ENCODE data around the gene EFCAB12.

EFCAB12 gene

GRCh38 chr3:129428376-129429079 is at the start of gene EFCAB12:
Gene EFCAB12, minus strand, starts transcription at chr3:129428636. Its CDS starts 148 bp downstream, at chr3:129428488.
- peak; percentile 95 for DNase-seq (ENCODE audit: low spot score)

GRCh38 chr3:129476586-129476985 is 48.1 kb upstream of the EFCAB12 start:
- no peak for DNase-seq (ENCODE audit: low spot score)

- no peak for DNase-seq (ENCODE audit: low spot score)
Measured at GRCh38 chr3:129475863-129476262, 47.4 kb upstream of the EFCAB12 start.

- DNase-seq (ENCODE audit: low spot score): no peak
Measured at GRCh38 chr3:129474984-129475804, 46.8 kb upstream of the EFCAB12 start.

- no peak for DNase-seq (ENCODE audit: low spot score)
Measured at GRCh38 chr3:129473769-129474152, 45.3 kb upstream of the EFCAB12 start.

DNA sequence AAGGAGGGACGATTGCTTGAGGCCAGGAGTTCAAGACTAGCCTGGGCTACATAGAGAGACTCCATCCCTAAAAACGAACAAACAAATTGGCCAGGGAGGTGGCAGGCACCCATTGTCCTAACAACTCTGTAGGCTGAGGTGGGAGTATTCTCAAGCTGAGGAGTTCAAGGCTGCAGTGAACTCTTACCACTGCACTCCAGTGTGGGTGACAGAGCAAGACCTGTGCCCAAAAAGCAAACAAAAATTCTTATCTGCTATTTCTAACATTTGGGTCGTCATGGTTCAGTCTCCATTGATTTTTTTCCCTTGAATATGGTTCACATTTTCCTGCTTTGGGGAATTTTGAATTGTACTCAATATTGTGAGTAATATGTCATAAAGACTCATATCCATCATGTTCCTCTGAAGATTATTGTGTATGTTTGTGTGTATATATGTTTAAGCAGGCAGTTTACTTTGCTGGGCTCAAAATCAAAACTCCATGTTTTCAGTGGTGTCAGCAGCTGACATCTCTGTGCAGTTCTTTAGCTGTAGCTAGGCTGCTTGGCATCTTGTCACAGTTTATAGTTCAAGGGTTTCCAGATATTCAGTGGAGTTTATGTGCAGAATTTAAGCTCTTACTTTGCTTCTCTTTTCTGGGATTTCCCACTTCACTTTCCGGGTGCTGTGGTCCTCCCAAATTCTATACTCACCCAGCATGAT is 44.8 kb upstream of the EFCAB12 start:
- DNase-seq (ENCODE audit: low spot score): no peak

DNA sequence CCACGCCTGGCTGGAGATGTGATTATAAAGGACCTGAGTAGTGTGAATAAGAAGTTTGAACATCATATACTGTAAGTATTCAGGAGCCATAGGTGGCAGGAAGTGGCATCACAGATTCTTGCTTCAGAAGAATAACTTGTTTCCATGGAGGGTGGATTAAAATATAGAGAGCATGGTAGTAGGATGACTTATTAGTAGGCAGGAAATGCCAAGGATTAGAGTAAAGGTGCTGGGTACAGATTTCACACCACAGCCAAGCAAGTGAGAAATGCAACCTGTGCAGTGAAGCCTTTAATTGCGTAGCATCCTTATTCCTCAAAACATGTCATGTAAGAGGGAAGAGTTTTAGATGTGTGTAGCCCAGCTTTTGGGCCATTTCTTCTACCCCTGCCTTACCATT is 42.4 kb upstream of the EFCAB12 start:
- DNase-seq (ENCODE audit: low spot score): no peak

GRCh38 chr3:129469026-129469425 is 40.6 kb upstream of the EFCAB12 start:
- DNase-seq (ENCODE audit: low spot score): no peak

DNA sequence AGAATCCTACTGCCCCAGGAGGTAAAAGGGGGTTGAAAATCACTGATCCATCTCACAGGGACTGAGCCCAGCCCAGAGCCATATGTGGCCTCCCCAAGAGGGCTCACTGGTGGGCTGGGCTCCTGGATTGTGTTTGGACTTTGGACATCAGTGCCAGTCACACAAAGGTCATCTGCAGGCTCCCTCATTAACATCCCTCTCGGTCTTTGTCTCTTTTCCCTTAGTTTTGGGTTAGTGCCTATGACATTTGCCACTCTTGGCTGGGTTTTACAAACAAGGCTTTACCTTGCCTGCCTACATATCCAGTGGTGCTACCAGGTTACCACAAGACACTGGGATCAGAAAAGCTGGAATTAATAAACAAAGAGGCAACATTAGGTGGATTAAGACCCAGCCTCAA is 39.5 kb upstream of the EFCAB12 start:
- no peak for DNase-seq (ENCODE audit: low spot score)

DNA sequence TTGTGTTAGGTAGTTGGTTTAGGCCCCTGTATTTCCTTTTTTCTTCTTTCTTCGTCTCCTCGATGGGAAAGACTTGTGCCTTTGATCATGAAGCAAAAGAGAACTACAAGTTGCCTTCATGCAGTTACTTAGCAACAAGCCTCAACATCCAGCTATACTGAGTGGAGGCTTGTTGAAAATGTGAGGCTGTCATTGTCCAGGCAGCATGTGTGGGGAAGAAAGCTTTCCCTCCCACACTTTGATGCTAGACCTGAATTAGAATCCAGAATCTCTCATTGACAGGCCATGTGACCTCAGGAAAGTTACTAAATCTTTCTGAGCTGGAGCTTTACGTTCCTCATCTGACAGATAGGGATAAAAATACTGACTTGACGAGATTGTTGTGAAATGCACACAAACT is 35.3 kb upstream of the EFCAB12 start:
- no peak for DNase-seq (ENCODE audit: low spot score)

DNA sequence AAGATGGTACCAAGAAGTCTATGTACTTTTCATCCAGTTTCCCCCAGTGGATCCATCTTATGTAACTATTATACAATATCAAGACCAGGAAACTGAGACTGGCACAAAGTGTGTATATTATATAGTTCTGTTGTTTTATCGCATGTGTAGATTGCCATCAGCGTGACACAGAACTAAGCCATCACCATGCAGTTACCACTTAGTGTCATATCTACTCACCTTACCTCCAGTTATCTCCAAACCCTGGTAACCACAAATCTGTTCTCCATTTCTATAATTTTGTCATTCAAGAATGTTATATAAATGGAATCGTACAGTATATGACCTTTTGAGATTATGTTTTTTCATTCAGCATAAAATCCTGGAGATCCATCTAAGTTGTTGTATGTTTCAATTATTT is 34.7 kb upstream of the EFCAB12 start:
- no peak for DNase-seq (ENCODE audit: low spot score)

DNA sequence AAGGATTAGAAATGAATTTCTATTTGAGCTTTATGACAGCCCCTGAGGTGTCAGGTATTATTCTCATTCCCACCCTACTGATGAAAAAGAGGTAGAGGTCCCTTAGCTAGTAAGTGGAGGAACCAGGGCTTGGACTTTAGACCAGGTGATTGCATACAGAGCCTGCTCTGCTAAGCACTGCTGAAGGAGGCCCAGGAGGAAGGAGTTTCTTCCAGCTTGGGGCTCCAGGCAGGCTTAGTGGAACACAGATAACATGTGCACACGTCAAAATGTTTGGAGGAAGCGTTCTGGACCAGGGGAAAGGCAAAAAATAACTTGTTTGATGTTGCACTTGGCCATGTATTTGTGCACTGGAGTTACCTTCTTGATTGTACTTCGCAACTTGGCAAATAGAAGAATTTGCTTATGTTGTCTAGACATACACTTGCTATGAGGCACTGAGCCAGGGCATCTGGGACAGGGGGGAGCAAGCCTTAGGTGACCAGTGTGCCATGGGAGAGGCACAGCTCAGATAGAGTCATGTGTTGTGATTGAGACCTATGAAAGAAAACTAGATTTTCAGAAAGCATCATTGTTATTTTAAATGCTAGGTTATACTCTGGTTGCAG is 34.0 kb upstream of the EFCAB12 start:
- no peak for DNase-seq (ENCODE audit: low spot score)

GRCh38 chr3:129461461-129462146 is 33.2 kb upstream of the EFCAB12 start:
- no peak for DNase-seq (ENCODE audit: low spot score)

- no peak for DNase-seq (ENCODE audit: low spot score)
Measured at GRCh38 chr3:129461022-129461421, 32.6 kb upstream of the EFCAB12 start.

DNA sequence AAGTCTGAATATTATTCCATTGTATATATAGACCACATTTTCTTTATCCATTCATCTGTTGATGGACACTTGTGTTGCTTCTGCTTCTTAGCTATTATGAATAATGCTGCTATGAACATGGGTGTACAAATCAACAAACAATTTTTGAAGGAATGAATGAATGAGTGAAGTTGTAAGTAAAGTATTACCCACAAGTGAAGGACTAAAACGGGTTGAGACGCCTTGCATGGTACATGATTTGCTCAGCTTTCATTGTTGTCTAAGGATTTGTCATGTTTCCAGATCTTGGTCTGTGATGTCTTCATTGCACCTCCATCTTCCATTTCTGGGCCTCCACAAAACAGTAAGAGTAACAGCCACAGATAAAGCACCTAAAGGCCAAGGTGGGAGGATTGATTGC is 32.1 kb upstream of the EFCAB12 start:
- DNase-seq (ENCODE audit: low spot score): no peak

GRCh38 chr3:129460155-129460554 is 31.7 kb upstream of the EFCAB12 start:
- no peak for DNase-seq (ENCODE audit: low spot score)

DNA sequence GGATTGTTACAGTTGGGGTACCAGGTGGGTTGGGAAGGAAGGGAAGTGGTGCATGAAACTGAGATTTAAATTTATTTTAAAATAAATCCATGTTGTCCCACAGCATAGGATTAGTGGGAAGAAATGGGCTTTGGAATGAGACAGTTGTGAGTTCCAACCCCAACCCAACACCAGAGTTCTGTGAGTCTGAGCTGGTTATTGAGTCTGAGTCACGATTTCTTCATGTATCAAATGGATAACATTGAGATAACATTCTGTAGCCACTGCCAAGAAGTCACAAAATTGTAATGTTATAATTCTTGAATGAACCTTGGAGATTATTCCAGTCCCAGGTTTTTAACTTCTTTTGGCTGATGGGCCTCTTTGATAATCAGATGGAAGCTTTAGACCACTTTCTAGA is 25.3 kb upstream of the EFCAB12 start:
- no peak for DNase-seq (ENCODE audit: low spot score)

DNA sequence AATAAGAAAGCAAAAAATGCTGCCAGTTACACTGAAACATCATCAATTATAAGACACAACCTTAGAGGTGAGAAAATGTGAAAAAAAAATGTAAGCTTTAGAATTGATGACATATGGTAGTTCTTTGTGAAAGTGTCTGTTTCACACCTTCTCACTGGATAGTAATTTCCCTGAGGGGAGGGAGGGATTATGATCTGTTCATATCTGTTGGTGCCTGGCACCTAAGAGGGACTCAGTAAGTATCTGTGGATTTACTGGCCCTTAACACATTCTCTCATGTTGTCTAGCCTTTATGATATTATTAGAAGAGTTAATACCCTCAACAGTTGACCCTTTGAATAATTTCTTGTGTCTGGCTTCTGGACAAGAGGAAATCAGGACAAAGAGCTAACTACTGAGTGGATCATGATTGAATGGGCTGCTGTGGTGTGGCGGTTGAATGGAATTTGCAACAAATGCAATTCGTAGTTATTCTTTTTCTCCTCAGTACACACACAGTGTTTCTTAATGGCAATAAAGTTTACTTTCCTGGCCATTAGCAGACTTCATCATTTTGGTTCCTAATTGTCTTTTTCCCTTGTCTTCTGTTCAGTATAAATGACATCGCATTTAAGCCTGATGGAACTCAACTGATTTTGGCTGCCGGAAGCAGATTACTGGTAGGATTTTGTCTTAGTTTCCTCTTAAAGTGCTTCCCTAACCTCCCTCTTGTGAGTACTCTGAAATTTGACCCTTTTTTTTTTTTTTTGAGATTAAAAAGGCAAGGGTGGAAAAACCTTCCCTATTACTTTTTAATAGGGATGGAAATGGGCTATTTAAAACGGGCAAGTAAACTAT is 21.1 kb upstream of the EFCAB12 start:
- DNase-seq (ENCODE audit: low spot score): no peak

GRCh38 chr3:129448186-129448895 is 19.9 kb upstream of the EFCAB12 start:
- no peak for DNase-seq (ENCODE audit: low spot score)

GRCh38 chr3:129446926-129447325 is 18.5 kb upstream of the EFCAB12 start:
- no peak for DNase-seq (ENCODE audit: low spot score)

Measured in cerebellar cortex (tissue), 1 donor.